CD4-positive, alpha-beta T cell treated with Interleukin-17A for 4 hours (primary cell): ENCODE results near the gene C17orf58.

Experiments used
- DNase-seq: peaks from one replicate; pipeline ENCODE4 v3.0.0-alpha.2; 2020; ENCODE audit warnings: mixed read lengths

The C17orf58 gene

DNA sequence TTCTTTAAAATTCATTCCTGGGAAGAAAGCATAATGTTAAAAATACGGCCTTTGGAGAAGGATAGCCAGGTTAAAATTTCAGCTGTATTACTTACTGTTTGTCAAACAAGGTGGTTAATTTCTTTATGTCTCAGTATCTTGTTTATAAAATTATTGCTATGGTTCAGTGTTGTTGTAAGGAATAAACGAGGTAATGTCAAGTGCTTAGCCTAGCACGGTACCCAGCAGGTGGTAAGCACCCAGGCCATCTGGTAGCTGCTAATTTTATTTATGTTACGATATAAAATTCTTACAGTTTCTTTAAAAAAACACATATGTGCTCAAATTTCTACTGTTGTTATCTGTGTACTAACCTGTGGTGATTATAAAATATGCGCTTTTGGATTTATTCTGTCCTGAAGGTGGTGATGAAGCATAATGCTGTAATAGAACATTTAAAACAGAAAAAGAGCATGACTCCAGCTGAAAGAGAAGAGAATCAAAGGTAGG is 48.9 kb downstream of the C17orf58 start:
- no peak for DNase-seq

GRCh38 chr17:67946513-67946912 is 49.8 kb downstream of the C17orf58 start:
- DNase-seq = no peak

GRCh38 chr17:67944035-67944434 is 52.2 kb downstream of the C17orf58 start:
- no peak for DNase-seq

DNA sequence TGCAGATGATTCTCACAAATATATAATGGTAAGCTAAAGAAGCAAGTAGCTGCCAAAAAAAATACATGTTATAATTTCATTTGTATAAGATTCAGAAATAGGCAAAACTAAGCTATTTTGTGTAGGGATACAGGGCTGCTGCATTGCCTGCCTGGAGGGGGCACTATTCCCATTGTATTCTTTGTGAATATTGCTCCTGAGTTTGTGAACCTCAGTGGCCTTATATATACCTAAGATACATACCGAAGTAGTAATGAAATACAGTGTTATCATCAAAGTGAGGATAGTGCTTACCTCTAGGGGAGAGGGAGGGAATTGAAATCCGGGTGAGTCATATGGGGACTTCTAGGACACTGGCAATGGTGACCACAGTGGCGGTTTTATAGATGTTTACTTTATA is 53.5 kb downstream of the C17orf58 start:
- no peak for DNase-seq
